ENCODE data around the gene GIT1. TPM values are rescaled to one million over a fixed set of nuclear protein-coding genes. Genes with fewer than 3 reads are reported as not detected.

The GIT1 gene, protein sequence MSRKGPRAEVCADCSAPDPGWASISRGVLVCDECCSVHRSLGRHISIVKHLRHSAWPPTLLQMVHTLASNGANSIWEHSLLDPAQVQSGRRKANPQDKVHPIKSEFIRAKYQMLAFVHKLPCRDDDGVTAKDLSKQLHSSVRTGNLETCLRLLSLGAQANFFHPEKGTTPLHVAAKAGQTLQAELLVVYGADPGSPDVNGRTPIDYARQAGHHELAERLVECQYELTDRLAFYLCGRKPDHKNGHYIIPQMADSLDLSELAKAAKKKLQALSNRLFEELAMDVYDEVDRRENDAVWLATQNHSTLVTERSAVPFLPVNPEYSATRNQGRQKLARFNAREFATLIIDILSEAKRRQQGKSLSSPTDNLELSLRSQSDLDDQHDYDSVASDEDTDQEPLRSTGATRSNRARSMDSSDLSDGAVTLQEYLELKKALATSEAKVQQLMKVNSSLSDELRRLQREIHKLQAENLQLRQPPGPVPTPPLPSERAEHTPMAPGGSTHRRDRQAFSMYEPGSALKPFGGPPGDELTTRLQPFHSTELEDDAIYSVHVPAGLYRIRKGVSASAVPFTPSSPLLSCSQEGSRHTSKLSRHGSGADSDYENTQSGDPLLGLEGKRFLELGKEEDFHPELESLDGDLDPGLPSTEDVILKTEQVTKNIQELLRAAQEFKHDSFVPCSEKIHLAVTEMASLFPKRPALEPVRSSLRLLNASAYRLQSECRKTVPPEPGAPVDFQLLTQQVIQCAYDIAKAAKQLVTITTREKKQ
- 65.4 to 85.9 TPM (median 81.1 TPM) in 5 replicates for total RNA-seq (2022; extraction: Qiagen RNA extraction)

DNA sequence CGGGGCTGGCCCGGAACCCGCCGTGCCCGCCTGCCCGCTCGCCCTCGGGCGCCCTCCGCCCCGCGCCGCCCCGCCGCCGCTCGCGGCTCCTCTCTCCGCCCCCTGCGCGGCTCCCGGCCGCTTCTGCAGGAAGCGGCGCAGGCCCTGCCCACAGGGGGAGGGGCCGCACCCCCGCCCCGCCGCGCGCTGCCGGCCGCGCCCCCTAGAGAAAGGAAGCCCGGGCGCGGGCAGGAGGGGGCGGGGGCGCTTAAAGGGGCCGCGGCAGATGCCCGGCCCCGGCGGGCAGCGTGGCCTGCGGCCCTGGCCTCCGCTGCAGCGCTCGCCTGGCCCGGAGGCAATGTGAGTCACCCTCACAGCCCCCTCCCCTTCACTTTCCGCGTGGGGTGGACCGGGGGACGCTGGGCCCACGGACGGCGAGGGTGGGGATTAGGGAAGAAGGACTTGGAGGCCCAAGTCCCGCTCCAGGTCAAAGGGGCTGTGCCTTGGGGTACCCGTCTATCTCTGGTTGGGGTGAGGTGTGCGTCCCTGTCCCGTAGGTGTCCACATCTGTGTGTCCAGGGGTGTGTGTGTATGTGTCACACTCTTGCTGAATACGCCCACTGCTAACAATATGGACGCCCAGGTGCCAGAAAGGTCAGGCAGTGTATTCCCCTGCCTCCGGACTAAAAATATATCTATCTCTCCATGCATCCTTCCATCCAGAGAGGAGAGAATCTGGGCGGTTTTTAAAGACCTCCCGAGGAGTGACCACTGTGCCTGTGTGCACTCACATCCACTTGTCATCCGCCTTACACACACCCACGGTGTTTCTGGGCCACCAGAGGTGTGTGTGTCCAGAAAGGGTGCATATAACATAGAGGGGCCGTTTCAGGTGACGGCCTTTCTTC lies at the start of gene GIT1:
TSS of gene GIT1 (minus strand) at position 125 of the 887 bp plus-strand sequence. CDS start 270 bp downstream, outside the sequence.

DNA sequence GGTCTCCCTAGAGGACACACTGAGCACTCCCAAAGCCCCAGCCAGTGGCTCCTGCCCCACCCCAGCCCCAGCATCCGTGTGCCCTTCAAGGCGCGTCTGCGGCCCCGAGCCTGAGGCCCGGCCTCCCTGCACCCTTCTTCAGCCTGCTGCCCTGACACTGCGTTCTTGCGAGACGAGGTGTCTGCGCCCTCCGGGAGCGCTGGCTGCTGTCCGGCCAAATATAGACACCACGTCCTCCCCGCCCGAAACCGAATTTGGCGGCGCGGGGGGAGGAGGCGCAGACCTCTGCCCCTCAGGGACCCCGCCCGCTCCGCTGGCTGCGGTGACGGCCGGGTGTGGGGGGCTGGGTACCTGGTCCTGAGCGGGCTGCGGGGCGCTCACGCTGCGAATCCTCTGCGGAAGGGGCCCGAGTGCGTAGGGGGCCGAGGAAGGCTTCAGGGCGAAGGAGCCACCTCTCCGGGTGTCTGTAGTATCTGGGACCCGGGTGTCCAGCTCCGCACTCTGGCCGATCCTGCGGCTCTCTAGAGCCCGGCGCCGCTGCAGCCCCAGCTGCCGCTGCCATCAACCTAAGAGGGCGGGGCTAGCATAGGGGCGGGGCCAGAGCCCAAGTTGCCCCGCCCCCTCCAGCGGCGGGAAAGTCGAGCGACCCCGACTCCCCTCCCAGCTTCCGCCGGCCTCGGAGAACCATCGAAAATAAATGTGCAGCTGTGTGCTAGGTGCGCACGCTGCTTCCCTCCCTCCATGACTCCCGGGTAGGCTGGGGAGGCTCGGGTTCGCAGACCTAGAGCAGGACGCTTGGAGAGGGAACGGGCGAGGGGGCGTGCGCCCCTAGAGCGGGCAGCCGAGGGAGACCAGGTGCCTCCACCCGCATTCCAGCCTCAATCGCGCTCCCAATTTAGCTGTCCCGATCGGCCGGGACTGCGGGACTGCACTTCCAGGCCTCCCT lies 33.2 kb upstream of the GIT1 start, which contains the start of gene CORO6:
TSS of gene CORO6 (minus strand) at position 576 of the 946 bp plus-strand sequence. CDS start 1,491 bp downstream, outside the sequence.

DNA sequence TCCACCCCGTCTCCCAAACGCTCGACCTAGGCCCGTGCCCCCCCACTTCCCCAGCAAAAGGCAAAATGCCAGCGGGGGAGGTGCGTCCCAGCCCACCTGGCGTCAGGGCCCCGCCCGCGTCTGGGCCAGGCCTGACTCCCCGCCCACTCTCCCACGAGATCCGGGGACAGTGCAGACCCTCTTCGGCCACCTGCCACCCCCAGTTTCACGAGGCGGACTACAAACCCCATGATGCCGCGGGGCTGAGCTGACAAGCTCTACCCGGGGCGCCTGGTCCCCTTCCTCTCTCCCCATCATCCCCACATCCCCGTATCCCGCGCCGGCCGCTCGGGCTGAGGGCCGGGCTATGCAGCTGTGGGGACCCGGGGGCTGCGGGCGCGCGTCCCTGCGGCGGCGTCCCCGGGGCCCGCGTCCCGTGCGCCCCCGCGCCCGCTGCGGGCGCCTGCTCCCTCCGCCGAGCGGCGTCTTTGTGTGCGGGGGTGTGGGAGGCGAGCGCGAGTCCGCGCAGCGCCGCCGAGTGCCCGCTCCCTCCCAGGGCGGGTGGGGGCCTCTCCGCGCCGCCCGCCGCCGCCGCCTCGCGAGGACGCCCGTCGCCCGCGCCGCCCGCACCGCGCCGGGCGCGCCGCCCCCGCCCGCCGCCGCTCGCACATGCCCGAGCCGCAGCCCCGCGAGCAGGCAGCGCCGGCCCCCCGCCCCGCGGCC lies 3.6 kb upstream of the GIT1 start, which contains the start of gene ANKRD13B:
TSS of gene ANKRD13B (plus strand) at position 283 of the 702 bp plus-strand sequence. CDS start 490 bp downstream, outside the sequence.

DNA sequence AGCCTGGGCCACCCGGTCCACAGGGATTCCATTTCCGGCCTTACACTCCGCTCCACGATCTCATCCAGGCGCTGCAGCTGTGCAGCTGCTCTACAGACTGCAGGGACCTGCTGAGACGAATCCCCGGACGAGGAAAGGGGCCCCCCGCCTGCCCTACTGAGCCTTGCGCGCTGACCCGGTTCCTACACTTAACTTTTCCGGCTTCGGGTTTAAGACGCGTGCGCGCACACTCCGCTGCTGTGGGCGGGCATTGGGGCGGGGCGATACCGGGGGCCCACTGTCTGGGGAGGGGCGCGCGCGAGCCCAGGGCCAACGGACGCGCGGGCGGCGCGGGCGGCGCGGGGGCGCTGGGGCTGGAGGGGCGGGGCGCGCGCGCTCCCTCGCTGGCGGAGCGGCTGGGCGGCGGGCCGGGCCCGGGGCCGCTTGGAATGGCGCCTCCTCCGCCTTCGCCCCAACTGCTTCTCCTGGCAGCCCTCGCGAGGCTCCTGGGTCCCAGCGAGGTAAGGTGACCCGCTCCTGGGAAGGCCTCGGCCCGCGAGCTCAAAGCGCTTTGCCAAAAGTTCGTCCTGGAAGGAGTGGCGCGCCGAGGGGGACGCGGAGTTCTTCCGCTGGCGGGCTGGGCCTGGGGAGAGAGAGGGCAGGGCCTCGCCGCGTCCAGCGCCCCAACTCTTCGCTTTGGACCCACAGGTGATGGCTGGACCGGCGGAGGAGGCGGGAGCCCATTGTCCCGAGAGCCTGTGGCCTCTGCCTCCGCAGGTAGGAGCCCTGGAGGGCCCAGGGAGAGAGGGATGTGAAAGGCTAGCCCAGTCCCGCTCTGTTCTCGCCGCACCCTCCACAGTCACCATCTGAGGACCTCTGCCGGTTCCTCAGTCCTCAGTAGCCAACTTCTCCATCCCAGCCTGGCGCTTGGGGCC lies 20.9 kb downstream of the GIT1 start, which contains the start of gene TP53I13:
TSS of gene TP53I13 (plus strand) at position 371 of the 914 bp plus-strand sequence. CDS start at position 429, 58 bp downstream.

DNA sequence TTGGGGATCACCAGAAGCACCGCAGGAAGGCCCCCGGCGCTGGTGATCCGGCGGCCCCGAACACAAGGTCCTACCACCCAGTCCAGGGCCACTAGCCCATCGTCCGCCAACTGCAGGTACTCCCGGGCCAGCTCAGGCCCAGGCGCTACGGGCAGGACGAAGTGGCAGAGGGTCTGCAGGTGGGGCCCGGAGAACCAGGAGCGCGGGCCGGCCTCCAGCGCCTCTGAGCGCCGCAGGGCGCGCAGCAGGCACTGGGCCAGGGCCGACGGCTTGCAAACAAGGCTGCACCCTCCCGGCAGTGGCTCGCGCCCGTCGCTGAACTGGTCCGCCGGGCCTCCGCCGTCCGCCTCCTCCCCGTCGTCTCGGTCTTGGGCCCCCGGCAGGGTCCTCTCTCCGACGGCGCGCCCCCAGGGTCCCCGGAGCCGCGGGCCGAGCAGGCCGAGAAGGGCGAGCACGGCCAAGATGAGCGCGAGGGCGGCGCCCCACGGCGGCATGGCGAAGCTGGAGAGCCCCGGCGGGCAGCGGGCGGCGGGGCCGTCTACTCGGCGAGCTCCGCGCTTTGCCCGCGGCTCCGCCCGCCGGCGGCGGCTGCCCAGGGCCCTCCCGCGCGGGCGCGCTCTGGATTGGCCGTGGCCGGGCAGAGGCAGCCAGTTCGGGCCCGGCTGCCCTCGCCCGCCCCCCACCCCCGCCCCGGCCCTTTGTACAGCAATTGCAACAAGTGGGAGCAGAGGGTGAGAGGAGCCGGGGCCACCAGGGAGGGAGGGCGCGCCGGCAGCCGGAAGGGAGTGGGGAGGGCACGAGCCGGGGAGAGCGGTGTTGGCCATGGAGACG lies 22.8 kb downstream of the GIT1 start, which contains the start of gene ABHD15:
TSS of gene ABHD15 (minus strand) at position 565 of the 831 bp plus-strand sequence. CDS start at position 494, 71 bp downstream.

Other genes with a start within 250 kb of the GIT1 start
- gene TAOK1, start 199.3 kb downstream of the GIT1 start, total RNA-seq (2022; extraction: Qiagen RNA extraction): 16.2 to 24.8 TPM (median 22.0 TPM) in 5 replicates
- gene ABHD15, start 22.6 kb downstream of the GIT1 start, total RNA-seq (2022; extraction: Qiagen RNA extraction): 23.2 to 27.4 TPM (median 26.0 TPM) in 5 replicates
- 68.4 to 114 TPM (median 103 TPM) in 5 replicates for gene TP53I13, start 20.9 kb downstream of the GIT1 start, total RNA-seq (2022; extraction: Qiagen RNA extraction)
- 20.7 to 30.7 TPM (median 26.2 TPM) in 5 replicates for gene ANKRD13B, start 3.5 kb upstream of the GIT1 start, total RNA-seq (2022; extraction: Qiagen RNA extraction)
- gene CORO6, start 33.3 kb upstream of the GIT1 start, total RNA-seq (2022; extraction: Qiagen RNA extraction): 4.5 to 6.9 TPM (median 6.1 TPM) in 5 replicates

Data from A549 treated with AZD2906 at 1 μM for 4 hours (cell line).